H1 (cell line): ENCODE results near the gene PIGK.

ENCODE experiments used
- EP300 ChIP-seq, 2 experiments: IDR thresholded peaks; 1 replicate in 1 of 2; 2 replicates in 1 of 2; pipeline ENCODE4 v1.6.1; 2011 to 2012; ENCODE audit warnings: low read depth in 2 of 2, low read length in 2 of 2, mild to moderate bottlenecking in 2 of 2, borderline replicate concordance in 1 of 2, inconsistent platforms in 1 of 2, moderate library complexity in 1 of 2
- JUN ChIP-seq: IDR thresholded peaks from 2 replicates; pipeline ENCODE4 v1.6.1; 2011; ENCODE audit warnings: low read depth, mild to moderate bottlenecking, improper control_type of control experiment, low read length
- KDM5A ChIP-seq: fragments of 200-600 bp; IDR thresholded peaks from 2 replicates; pipeline ENCODE4 v1.7.1; 2012; ENCODE audit warnings: mild to moderate bottlenecking, low read length, inconsistent platforms, mixed read lengths
- POLR2A ChIP-seq, 2 experiments: IDR thresholded peaks; 1 replicate in 1 of 2; 2 replicates in 1 of 2; pipeline ENCODE4 v1.6.1; 2011; ENCODE audit warnings: low read depth in 2 of 2, low read length in 2 of 2, mild to moderate bottlenecking in 2 of 2; ENCODE audit errors: control extremely low read depth in 1 of 2
- RAD21 ChIP-seq, 2 experiments: IDR thresholded peaks in 1 of 2; conservative IDR thresholded peaks in 1 of 2; 2 replicates each; pipeline ENCODE4 v1.6.1; 2011; ENCODE audit warnings: low read depth in 2 of 2, low read length in 2 of 2, improper control_type of control experiment in 1 of 2, inconsistent platforms in 1 of 2, mild to moderate bottlenecking in 1 of 2, moderate library complexity in 1 of 2
- RFX5 ChIP-seq: IDR thresholded peaks from 2 replicates; pipeline ENCODE4 v1.6.1; 2011; ENCODE audit warnings: low read depth, low read length, improper control_type of control experiment, borderline replicate concordance
- SIN3A ChIP-seq, 2 experiments: IDR thresholded peaks in 1 of 2; conservative IDR thresholded peaks in 1 of 2; 2 replicates each; pipeline ENCODE4 v1.6.1; 2011 to 2012; ENCODE audit warnings: low read length in 2 of 2, improper control_type of control experiment in 1 of 2, low read depth in 1 of 2, mild to moderate bottlenecking in 1 of 2
- TF ChIP-seq, protein P1 (sequence below), 3 experiments: IDR thresholded peaks; 1 replicate in 2 of 3; 2 replicates in 1 of 3; pipeline versions ENCODE4 v1.5.1 to v1.6.1; 2011; ENCODE audit warnings: low read length in 3 of 3, mild to moderate bottlenecking in 3 of 3, inconsistent platforms in 2 of 3, low read depth in 1 of 3, moderate library complexity in 1 of 3; ENCODE audit not compliant: insufficient read depth in 1 of 3; ENCODE audit errors: control extremely low read depth in 1 of 3

DNA sequence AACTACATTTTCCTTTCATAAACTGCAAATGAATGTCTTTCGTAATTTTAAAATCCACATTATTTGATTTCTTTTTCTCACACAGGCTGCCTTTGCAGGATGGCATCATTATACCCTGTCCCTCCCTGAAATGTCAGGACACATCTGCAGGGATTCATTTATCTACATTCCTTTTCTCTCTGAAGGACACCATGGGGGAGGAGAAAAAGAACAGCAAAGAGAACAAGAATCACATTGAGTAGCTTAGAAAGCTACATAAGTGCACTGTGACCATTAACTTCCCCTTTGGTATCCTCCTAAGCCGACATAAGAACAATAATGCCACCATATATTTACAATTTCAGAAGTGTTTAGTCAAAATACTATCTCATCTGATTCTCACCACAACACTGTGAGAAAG lies 129.5 kb downstream of the PIGK start:
- TF ChIP-seq KDM5A (no peak), JUN (no peak), EP300 (IDR thresholded peaks at IDR 0.05; ENCODE audit: borderline replicate concordance in 1 of 2, low read depth in 2 of 2, low read length in 2 of 2) (no peak), POLR2A (IDR thresholded peaks at IDR 0.05; ENCODE audit: control extremely low read depth in 1 of 2, low read depth in 2 of 2, low read length in 2 of 2) (no peak), RAD21 (IDR thresholded peaks at IDR 0.05 in 1 of 2, conservative IDR thresholded peaks at IDR 0.05 in 1 of 2; ENCODE audit: low read depth in 2 of 2, low read length in 2 of 2) (no peak), SIN3A (conservative IDR thresholded peaks at IDR 0.05 in 1 of 2, IDR thresholded peaks at IDR 0.05 in 1 of 2; ENCODE audit: low read depth in 1 of 2, low read length in 2 of 2) (no peak), RFX5 (no peak)
- TF ChIP-seq, protein P1, sequence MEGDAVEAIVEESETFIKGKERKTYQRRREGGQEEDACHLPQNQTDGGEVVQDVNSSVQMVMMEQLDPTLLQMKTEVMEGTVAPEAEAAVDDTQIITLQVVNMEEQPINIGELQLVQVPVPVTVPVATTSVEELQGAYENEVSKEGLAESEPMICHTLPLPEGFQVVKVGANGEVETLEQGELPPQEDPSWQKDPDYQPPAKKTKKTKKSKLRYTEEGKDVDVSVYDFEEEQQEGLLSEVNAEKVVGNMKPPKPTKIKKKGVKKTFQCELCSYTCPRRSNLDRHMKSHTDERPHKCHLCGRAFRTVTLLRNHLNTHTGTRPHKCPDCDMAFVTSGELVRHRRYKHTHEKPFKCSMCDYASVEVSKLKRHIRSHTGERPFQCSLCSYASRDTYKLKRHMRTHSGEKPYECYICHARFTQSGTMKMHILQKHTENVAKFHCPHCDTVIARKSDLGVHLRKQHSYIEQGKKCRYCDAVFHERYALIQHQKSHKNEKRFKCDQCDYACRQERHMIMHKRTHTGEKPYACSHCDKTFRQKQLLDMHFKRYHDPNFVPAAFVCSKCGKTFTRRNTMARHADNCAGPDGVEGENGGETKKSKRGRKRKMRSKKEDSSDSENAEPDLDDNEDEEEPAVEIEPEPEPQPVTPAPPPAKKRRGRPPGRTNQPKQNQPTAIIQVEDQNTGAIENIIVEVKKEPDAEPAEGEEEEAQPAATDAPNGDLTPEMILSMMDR (IDR thresholded peaks at IDR 0.05; ENCODE audit: control extremely low read depth in 1 of 3, insufficient read depth in 1 of 3, low read depth in 1 of 3, low read length in 3 of 3) = no peak
